ENCODE measurements around the gene FKBP1B. TPM values are rescaled to one million over a fixed set of nuclear protein-coding genes. Genes with fewer than 3 reads are reported as not detected.

The FKBP1B gene
- total RNA-seq, 1 experiment from 2014 or later, result 11.8 TPM

- RAD21 ChIA-PET (ENCODE audit: low non-redundant PET in 1 of 2, low total read pairs in 2 of 2, uncharacterized antibody in 2 of 2, unreplicated experiment in 2 of 2), result interaction anchor here in 1 of 2 experiments (0.6 kb wide), 1 partner anchor 19 kb away, joined by 8 read pairs; no protein-coding TSS in a partner anchor
Observed at GRCh38 chr2:24105816-24106215, 56.3 kb downstream of the FKBP1B start.

More at GRCh38 chr2:24105816-24106215, 56.3 kb downstream of the FKBP1B start:
- no peaks in the 10 kb centered on the region for H3K27me3 ChIP-seq (ENCODE audit: insufficient read depth, low read length)
- no peaks in the 10 kb centered on the region for H3K79me2 ChIP-seq (ENCODE audit: insufficient read depth, low read length)
- H3K27ac ChIP-seq (ENCODE audit: low read depth, low read length), result no peak overlapping the region
- H3K36me3 ChIP-seq (ENCODE audit: control insufficient read depth in 1 of 2, insufficient read depth in 2 of 2, low read length in 2 of 2), result no peaks in the 10 kb centered on the region
- no peak overlapping the region for H3K4me3 ChIP-seq (replicated peaks in 1 of 2; ENCODE audit: low read depth in 1 of 2, low read length in 2 of 2)
- no peak overlapping the region for H3K4me2 ChIP-seq (ENCODE audit: low read length)
- ATAC-seq (no peak), DNase-seq (ENCODE audit: low read depth, low spot score) (no peak)
- no peak overlapping the region for H2AFZ ChIP-seq (ENCODE audit: low read depth, low read length, poor library complexity, severe bottlenecking)
- no peaks in the 10 kb centered on the region for H3K9me3 ChIP-seq (ENCODE audit: control insufficient read depth in 1 of 2, insufficient read depth in 1 of 2, low read depth in 1 of 2, low read length in 2 of 2)
- no peak overlapping the region for H3K9ac ChIP-seq (ENCODE audit: low read length)
- CTCF ChIA-PET, result interaction anchor here (1.2 kb wide), 1 partner anchor 21 kb away, joined by 5 read pairs; the partner anchor contains the start of gene TP53I3
- no peaks in the 10 kb centered on the region for H4K20me1 ChIP-seq (ENCODE audit: insufficient read depth)
- no peaks in the 10 kb centered on the region for H3K9me2 ChIP-seq (ENCODE audit: insufficient read depth)
- POLR2A ChIA-PET, result no interaction called here
- peaks cover 0 to 12% of the 10 kb centered on the region in 2 experiments; a peak in 1 of 4 replicates for H3K4me1 ChIP-seq (ENCODE audit: control insufficient read depth in 1 of 2, insufficient read depth in 2 of 2, low read length in 2 of 2)
- TF ChIP-seq CBX3 (IDR thresholded peaks at IDR 0.05; ENCODE audit: low read depth), result no peak
- no peak for TF ChIP-seq RAD21 (IDR thresholded peaks at IDR 0.05; ENCODE audit: low read depth)
- TF ChIP-seq ZFX (IDR thresholded peaks at IDR 0.05), result no peak
- no peak for TF ChIP-seq MAX (IDR thresholded peaks at IDR 0.05)
- no peak for TF ChIP-seq POLR2AphosphoS5 (IDR thresholded peaks at IDR 0.05; ENCODE audit: low read depth, low read length)
- no peak for TF ChIP-seq EGR1 (IDR thresholded peaks at IDR 0.05; ENCODE audit: low read depth)
- TF ChIP-seq REST (IDR thresholded peaks at IDR 0.05; ENCODE audit: low read depth), result no peak
- no peak for TF ChIP-seq POLR2A (IDR thresholded peaks at IDR 0.05; ENCODE audit: borderline replicate concordance, extremely low read depth, insufficient read depth, insufficient read length)
- TF ChIP-seq ZBTB33 (IDR thresholded peaks at IDR 0.05; ENCODE audit: extremely low read depth, insufficient replicate concordance, low read length), result no peak
- TF ChIP-seq JUND (IDR thresholded peaks at IDR 0.05), result no peak
- TF ChIP-seq EZH2phosphoT487 (IDR thresholded peaks at IDR 0.05; ENCODE audit: borderline replicate concordance), result no peak
- TF ChIP-seq FOSL1 (IDR thresholded peaks at IDR 0.05; ENCODE audit: low read depth), result no peak
- intact Hi-C loops (cut with micrococcal nuclease), result no loop called here
- no TSS peak for BruUV-seq (replicated peaks)
